Gastroesophageal sphincter (tissue), 4 donors: Measurements from ENCODE around the gene STX8. TPM values are rescaled to one million over a fixed set of nuclear protein-coding genes. Genes with fewer than 3 reads are reported as not detected.

Experiments
- ATAC-seq: fragments of 150-250 bp; one replicate; pipeline ENCODE4 v1.9.1; 2016; ENCODE audit warnings: mild to moderate bottlenecking, moderate library complexity
- H3K27ac ChIP-seq, 4 donors: fragments of 200-600 bp; sonication (generic) in 3 of 4; 1 replicate in 3 of 4; 2 replicates in 1 of 4; pipeline ENCODE4 v1.5.1; 2016 to 2019
- H3K27me3 ChIP-seq: fragments of 200-600 bp; sonication (generic); one replicate; pipeline ENCODE4 v1.5.1; 2019
- H3K36me3 ChIP-seq, 2 donors: fragments of 200-600 bp; sonication (generic); one replicate each; pipeline ENCODE4 v1.5.1; 2019; ENCODE audit warnings: control low read depth in 1 of 2
- H3K4me1 ChIP-seq, 3 donors: fragments of 200-600 bp; sonication (generic); 1 replicate in 2 of 3; 2 replicates in 1 of 3; pipeline ENCODE4 v1.5.1; 2016 to 2019; ENCODE audit warnings: control low read depth in 2 of 3
- H3K4me3 ChIP-seq, 2 donors: fragments of 200-600 bp; sonication (generic); one replicate each; pipeline ENCODE4 v1.5.1; 2019; ENCODE audit warnings: mild to moderate bottlenecking in 1 of 2, moderate library complexity in 1 of 2
- H3K9me3 ChIP-seq, 3 donors: fragments of 200-600 bp; sonication (generic); one replicate each; pipeline ENCODE4 v1.5.1; 2017 to 2019; ENCODE audit warnings: control low read depth in 2 of 3
- EP300 ChIP-seq: sonication (generic); formaldehyde crosslinking; IDR thresholded peaks from one replicate; pipeline ENCODE4 v1.6.1; 2017; ENCODE audit warnings: antibody characterized with exemption, mild to moderate bottlenecking
- POLR2A ChIP-seq, 2 donors: fragments of 450-650 bp; IDR thresholded peaks; one replicate each; pipeline ENCODE4 v1.6.1; 2017; ENCODE audit warnings: antibody characterized with exemption in 2 of 2, mild to moderate bottlenecking in 2 of 2, moderate library complexity in 1 of 2
- POLR2AphosphoS5 ChIP-seq: sonication (generic); formaldehyde crosslinking; IDR thresholded peaks from one replicate; pipeline ENCODE4 v1.6.1; 2017; ENCODE audit warnings: antibody characterized with exemption
- WGBS, 2 donors: methylation state at CpG; one replicate each; pipeline ENCODE4 v1.1.5; 2018; ENCODE audit warnings: low coverage in 1 of 2; 5-methylcytosine and 5-hydroxymethylcytosine counted together
- total RNA-seq, 4 donors: library from RNA; depleted of rRNA; stranded (reverse); fragments of >200 nt; gene quantifications; one replicate each; pipeline ENCODE4 v1.1.0, GENCODE V29; 2016
- TF ChIP-seq, protein P1 (sequence below), 4 experiments: fragments of 200-600 bp in 2 of 4; fragments of 450-650 bp in 2 of 4; sonication (generic) in 1 of 4; IDR thresholded peaks; one replicate each; pipeline ENCODE4 v1.5.1; 2017 to 2019; ENCODE audit warnings: antibody characterized with exemption in 4 of 4, mild to moderate bottlenecking in 2 of 4, moderate library complexity in 2 of 4

The STX8 gene
- total RNA-seq, 4 donors from 2014 or later, result 67.9 to 106 (median 87.1) TPM

- H3K4me1 ChIP-seq, result peaks cover 3 to 42% (median 10%) of the 10 kb centered on the region in 3 donors
- TF ChIP-seq, protein P1, sequence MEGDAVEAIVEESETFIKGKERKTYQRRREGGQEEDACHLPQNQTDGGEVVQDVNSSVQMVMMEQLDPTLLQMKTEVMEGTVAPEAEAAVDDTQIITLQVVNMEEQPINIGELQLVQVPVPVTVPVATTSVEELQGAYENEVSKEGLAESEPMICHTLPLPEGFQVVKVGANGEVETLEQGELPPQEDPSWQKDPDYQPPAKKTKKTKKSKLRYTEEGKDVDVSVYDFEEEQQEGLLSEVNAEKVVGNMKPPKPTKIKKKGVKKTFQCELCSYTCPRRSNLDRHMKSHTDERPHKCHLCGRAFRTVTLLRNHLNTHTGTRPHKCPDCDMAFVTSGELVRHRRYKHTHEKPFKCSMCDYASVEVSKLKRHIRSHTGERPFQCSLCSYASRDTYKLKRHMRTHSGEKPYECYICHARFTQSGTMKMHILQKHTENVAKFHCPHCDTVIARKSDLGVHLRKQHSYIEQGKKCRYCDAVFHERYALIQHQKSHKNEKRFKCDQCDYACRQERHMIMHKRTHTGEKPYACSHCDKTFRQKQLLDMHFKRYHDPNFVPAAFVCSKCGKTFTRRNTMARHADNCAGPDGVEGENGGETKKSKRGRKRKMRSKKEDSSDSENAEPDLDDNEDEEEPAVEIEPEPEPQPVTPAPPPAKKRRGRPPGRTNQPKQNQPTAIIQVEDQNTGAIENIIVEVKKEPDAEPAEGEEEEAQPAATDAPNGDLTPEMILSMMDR (IDR thresholded peaks at IDR 0.05), result no peak
- TF ChIP-seq EP300 (no peak), POLR2AphosphoS5 (no peak), POLR2A (IDR thresholded peaks at IDR 0.05) (no peak)
- WGBS, 2 donors, result 99 to 100% methylated on average over 4 to 7 of the region's 10 CpGs
- H3K9me3 ChIP-seq, result no peaks in the 10 kb centered on the region
- peaks cover 0 to 10% of the 10 kb centered on the region in 2 donors for H3K36me3 ChIP-seq
- ATAC-seq, result no peak
- H3K27ac ChIP-seq, result no peak overlapping the region
- no peak overlapping the region for H3K4me3 ChIP-seq
- H3K27me3 ChIP-seq, result no peaks in the 10 kb centered on the region
Observed at GRCh38 chr17:9208381-9209105, 367.1 kb downstream of the STX8 start.

GRCh38 chr17:9206741-9207332 is 368.8 kb downstream of the STX8 start:
- 22 to 28% methylated on average over 12 of the region's 14 CpGs for WGBS, 2 donors
- H3K36me3 ChIP-seq, result peaks cover 0 to 10% of the 10 kb centered on the region in 2 donors
- H3K9me3 ChIP-seq, result no peaks in the 10 kb centered on the region
- peaks cover 3 to 32% (median 10%) of the 10 kb centered on the region in 3 donors for H3K4me1 ChIP-seq
- peak overlapping the region in 3 of 4 donors; percentile 54 to 68 (median 66) for H3K27ac ChIP-seq
- no peak for ATAC-seq
- H3K27me3 ChIP-seq, result no peaks in the 10 kb centered on the region
- TF ChIP-seq EP300 (no peak), POLR2AphosphoS5 (no peak), POLR2A (IDR thresholded peaks at IDR 0.05) (no peak)
- TF ChIP-seq, protein P1 (IDR thresholded peaks at IDR 0.05), result no peak
- peak overlapping the region in 1 of 2 donors; percentile 3 for H3K4me3 ChIP-seq

GRCh38 chr17:9206410-9206703 is 369.3 kb downstream of the STX8 start:
- peaks cover 3 to 32% (median 10%) of the 10 kb centered on the region in 3 donors for H3K4me1 ChIP-seq
- H3K27ac ChIP-seq, result peak overlapping the region in 3 of 4 donors; percentile 54 to 68 (median 66)
- no peaks in the 10 kb centered on the region for H3K9me3 ChIP-seq
- no peaks in the 10 kb centered on the region for H3K27me3 ChIP-seq
- WGBS, 2 donors, result 29 to 37% methylated on average over 1 to 2 of the region's 8 CpGs
- no peak for ATAC-seq
- H3K36me3 ChIP-seq, result peaks cover 0 to 10% of the 10 kb centered on the region in 2 donors
- TF ChIP-seq EP300 (no peak), POLR2A (IDR thresholded peaks at IDR 0.05) (no peak), POLR2AphosphoS5 (no peak)
- H3K4me3 ChIP-seq, result peak overlapping the region in 1 of 2 donors; percentile 3

- ATAC-seq, result peak; percentile 31
- Histone ChIP-seq H3K36me3 (peaks cover 0 to 10% of the 10 kb centered on the region in 2 donors), H3K4me3 (peak overlapping the region in 1 of 2 donors; percentile 3), H3K9me3 (no peaks in the 10 kb centered on the region), H3K27me3 (no peaks in the 10 kb centered on the region), H3K4me1 (peaks cover 3 to 32% (median 10%) of the 10 kb centered on the region in 3 donors), H3K27ac (peak overlapping the region in 3 of 4 donors; percentile 54 to 68 (median 66))
- TF ChIP-seq POLR2AphosphoS5, result peak; percentile 5
- no peak for TF ChIP-seq EP300
- WGBS, 2 donors, result 86 to 96% methylated on average over 4 to 6 of the region's 14 CpGs
Observed at GRCh38 chr17:9205520-9206409, 369.9 kb downstream of the STX8 start.

DNA sequence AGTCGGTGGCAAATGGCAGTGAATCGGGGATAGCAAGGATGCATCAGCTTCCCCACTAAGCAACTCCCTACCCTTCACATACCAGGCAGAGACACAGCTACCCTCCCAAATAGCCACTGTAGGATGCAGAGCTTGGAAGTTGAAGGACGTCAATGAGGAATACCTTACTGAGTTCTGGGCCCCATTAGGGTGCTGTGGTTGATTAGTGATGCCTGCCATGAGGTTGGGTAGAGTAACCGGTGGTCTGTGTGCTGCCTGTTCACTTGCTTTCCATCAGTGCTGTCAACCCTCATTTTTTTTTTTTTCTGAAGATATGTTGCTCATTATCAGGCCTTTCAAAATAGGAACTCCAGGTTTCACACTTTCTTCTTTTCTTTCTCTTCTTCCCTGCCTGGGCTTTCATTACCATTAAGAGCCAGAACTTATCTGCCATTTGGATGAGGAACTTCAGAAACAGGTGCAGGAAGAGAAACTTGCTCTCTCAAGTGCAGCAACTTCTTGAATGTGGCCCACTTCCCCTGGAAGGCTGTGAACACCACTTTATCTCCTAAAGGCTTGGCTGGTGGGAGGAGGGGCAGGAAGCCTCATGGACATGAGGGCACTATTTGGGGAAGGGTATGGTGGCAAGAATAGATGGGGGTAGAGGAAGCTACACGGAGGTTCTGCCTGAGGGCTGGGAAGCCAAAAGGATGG is 370.8 kb downstream of the STX8 start:
- TF ChIP-seq EP300, result no peak
- H3K4me3 ChIP-seq, result no peak overlapping the region
- H3K36me3 ChIP-seq, result peaks cover 0 to 9% of the 10 kb centered on the region in 2 donors
- peaks cover 3 to 32% (median 10%) of the 10 kb centered on the region in 3 donors for H3K4me1 ChIP-seq
- H3K27ac ChIP-seq, result peak overlapping the region in 2 of 4 donors; percentile 20 to 68
- 75 to 83% methylated on average over 3 to 4 of the region's 5 CpGs for WGBS, 2 donors
- no peaks in the 10 kb centered on the region for H3K27me3 ChIP-seq
- no peaks in the 10 kb centered on the region for H3K9me3 ChIP-seq
- no peak for ATAC-seq
